GM18951 (cell line): ENCODE measurements around the gene CTIF.

Experiments used
- POLR2A ChIP-seq: IDR thresholded peaks from 4 replicates; pipeline ENCODE4 v1.6.1; 2011; ENCODE audit warnings: mild to moderate bottlenecking; ENCODE audit not compliant: insufficient read length, insufficient read depth; ENCODE audit errors: extremely low read depth
- in situ Hi-C: fragments of 300-500 bp; cut with MboI; formaldehyde crosslinking; loops from one replicate; pipeline ENCODE4 v1.12.0; 2022; ENCODE audit warnings: low sequenced_read_pairs, mixed read lengths, inconsistent platforms; ENCODE audit not compliant: unreplicated experiment

CTIF gene

DNA sequence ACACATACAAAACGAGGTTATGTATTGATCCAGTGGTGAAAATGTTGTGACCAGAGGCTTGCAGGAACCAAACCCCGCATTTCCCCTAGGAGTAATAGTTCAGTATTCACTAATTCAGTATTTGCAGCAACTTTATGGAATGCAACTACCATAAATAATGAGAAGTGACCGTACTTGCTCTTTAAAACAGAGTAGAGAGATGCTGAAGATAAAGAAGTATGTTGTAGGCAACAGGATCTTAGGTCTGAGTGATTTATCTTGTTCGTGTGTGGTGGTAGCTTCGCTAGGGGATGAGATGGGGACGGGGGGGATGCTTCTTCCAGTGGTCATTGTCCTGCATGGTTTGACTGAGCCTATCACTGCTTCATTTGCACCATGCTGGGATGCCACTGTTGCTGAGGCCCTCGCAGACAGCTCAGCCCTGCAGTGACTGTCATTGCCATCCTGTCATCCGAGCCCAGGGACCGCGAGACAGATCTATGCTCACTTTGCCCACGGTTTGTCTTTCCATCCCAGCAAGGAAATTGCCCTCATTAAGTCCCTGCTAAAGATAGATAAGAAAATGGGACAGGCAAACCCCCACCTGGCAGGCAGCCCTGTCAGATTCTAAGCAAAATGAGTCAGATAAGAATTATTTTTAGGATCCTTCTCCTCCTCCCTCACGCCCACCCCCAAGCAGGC is 181.3 kb downstream of the CTIF start:
- in situ Hi-C loops: no loop called here

DNA sequence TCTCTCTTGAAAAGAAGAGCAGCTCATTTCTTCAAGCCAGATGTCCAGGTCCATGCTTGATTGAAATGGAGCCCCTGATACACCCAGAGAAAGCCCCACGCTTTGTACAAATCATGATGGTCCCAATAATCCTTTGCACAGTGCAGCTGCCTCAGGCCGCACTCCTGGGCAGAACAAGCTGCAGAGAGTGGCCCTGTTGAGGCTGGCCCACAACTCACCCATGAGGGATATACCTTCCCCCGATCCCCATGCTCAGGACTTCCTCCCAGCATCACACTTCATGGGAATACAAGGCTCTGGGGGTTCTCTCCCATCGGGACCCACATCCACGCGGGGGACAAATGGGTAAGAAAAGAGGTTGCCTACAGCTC is 181.8 kb downstream of the CTIF start:
- in situ Hi-C loops: no loop called here
- TF ChIP-seq POLR2A: no peak

More for the DNA sequence above, 181.3 kb downstream of the CTIF start:
- no peak for TF ChIP-seq POLR2A

DNA sequence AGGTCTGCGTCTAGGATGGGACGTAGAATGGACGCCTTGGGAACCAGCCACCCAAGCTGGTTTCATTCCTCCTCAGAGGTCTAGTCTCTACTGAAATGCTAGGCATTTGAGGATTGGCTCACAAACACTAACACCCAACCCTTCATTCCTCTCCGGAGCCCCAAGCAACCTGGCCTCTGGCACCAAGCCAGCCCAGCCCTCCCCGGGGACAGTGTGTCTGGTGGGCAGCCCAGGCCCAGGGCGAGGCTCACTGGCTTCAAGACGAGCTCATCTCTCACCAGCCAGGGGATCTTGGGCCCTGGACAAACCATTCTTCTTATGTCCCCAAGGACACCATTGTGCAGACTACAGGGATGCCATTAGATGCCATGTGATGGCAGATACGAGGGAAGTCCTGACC is 182.5 kb downstream of the CTIF start:
- in situ Hi-C loops: no loop called here
- no peak for TF ChIP-seq POLR2A

DNA sequence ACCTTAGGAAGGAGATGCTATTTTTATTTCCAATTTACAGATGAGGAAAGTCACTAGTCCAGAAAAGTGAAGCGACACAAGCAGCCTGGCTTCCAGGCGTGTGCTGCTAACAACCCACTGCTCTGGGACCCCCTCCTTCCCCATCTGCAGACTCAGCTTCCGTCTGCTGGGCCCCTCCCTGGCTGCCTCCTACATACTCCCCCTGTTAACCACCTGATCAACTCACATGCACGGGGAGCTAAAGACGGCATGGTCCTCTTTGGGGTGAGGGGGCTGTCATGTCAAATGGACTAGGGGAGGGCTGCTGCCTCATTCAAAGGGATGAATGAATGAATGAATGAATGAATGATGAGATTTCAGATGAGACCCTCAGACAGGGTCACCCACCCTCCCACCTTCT is 184.2 kb downstream of the CTIF start:
- in situ Hi-C loops: no loop called here
- no peak for TF ChIP-seq POLR2A

DNA sequence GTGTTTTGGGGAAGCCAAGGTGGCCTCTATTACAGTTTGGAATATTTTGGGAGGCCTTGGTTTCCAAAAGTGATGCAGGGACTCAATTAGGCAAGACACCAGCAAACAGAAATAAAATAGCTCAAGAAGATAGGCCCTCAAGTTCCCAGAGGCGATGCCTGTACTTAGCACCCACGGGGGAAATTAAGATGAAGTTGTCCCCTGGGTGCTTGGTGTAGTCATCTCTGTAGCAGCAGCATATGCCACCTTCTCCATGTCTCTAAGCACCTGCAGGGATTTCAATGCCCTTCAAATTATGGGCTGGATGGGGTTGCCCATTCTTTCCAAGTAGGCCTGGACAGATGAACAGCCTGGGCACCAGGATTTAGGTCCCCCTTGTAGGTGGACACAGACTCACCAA is 185.0 kb downstream of the CTIF start:
- in situ Hi-C loops: no loop called here
- TF ChIP-seq POLR2A: no peak

DNA sequence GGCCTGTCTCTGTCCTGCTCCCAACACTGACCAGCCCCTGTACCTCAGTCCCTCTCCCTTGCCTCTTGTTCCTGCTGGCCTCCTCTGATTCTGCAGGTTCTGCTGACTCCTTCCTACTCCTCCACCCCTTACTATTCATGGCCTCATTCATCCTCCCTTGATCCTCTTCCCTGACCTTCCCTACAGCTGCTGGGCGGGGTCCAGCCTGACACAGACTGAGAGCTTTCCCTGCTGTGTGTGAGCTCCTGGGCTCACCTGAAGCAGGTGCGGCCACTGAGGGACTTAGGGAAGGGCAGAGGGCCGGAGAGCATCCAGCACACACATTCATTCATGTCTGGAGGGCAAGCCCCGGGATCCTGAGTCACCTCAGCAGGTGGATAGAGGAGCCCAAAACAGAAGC is 185.6 kb downstream of the CTIF start:
- in situ Hi-C loops: no loop called here
- TF ChIP-seq POLR2A: no peak

DNA sequence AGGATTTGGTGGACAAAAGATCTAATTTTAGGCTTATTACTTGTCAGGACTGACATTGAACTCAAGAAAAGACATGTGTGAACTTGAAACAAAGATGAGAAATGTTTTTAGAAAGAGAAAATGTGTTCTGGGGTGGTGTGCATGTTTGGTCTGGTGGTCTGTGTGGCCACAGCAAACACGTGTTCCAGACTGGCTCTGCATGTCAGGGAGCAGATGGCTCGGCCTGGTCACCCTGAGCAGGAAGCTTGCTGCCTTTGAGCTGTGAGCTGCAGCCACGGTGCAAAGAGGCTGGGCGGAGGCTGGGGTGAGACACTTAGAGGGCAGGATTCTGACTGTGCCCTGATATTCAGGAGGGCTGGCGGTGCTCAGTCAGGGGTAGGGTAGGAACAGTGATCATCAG is 186.1 kb downstream of the CTIF start:
- TF ChIP-seq POLR2A: no peak
- in situ Hi-C loops: no loop called here

DNA sequence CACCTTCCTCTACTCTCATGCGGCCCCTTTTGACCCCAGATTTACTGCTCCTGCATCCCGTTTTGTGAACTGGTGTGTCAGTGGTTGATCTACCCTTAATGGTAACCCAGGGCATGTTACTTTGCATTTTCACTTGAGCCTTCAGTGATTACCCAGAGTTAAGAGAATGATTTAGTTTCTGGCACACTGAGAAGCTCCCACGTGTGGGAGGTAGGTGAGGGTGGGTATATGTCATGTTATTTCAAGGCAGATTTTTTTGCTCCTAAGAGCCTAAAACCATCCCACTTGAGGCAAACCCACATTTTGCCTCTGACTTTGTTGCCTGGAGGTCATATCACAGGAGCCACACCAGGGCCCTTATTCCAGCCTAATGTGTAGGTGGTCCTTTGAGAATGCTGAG is 186.7 kb downstream of the CTIF start:
- in situ Hi-C loops: no loop called here
- no peak for TF ChIP-seq POLR2A

DNA sequence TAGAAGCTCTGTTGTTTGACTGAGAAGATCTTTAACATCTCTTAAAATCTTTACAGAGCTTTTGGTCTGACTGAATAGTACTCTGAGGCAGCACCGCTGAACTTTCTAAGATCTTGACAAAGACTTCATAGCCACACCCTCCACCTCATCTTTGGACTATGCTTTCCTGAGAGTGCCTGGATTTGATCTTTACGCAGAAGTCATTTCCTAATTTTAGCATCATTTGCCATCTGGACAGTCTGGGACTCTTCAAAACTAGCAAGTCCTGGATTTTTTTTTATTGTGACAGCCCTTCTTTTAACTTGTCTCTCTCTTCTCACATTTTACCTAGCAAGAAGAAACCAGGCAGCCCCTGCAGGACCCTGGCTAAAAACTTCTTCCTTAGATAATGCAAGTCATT is 188.8 kb downstream of the CTIF start:
- TF ChIP-seq POLR2A: no peak
- in situ Hi-C loops: no loop called here

DNA sequence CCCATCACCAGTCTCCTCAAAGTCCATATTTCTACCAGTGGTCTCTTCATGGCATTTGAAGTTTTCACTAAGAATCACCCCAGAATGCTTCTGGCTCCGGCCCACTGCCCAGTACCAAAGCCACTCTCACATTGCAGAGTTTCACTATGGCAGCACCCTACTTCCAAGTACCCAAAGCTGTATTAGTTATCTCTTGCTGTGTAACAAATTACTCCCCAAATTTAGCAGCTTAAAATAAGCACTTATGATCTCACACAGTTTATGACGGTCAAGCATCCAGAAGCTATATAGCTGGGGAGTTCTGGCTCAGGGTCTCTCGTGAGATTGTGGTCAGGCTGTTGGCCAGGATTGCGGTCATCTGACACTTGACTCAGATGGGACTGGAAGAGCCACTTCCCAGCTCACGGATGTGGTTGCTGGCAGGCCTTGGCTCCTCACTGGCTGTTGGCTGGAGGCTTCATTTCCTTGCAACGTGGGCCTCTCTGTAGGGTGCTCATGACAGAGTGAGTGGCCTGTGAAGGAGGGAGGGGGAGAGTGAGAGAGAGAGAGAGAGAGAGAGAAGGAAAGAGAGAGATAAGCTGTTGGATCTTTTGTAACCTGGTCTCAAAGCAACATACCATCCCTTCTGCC is 189.5 kb downstream of the CTIF start:
- in situ Hi-C loops: no loop called here
- no peak for TF ChIP-seq POLR2A

DNA sequence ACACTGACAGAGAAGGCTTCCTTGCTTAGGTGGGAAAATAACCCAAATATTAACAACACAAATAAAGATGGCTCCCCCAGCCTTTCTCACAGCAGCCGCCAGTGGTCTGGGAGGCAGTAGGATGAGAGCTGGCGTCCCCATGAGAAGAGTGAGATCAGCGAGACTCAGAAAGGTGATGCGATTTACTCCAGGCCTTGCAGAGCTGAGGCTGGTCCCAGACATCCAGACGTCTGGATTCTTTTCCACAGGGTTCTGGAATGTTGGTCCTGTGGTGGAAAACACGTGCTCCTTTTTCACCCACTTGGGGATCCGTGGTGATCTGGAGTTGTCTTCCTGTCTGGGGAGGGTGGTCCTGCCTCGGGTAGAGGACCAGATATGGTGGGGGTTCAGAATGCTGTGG is 190.6 kb downstream of the CTIF start:
- no peak for TF ChIP-seq POLR2A
- in situ Hi-C loops: no loop called here

DNA sequence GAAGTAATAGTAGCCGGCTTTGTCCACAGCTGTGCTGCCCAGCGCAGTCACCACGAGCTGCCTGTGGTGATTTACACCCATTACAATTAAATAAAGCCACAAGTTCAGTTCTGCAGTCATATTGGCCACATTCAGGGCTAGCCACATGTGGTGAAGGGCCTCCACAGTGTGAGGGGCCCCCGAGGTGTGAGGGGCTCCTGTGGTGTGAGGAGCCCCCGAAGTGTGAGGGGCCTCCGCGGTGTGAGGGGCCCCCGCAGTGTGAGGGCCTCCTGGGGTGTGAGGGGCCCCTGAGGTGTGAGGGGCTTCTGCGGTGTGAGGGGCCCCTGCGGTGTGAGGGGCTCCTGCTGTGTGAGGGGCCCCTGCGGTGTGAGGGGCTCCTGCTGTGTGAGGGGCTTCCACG is 191.2 kb downstream of the CTIF start:
- TF ChIP-seq POLR2A: no peak
- in situ Hi-C loops: no loop called here

DNA sequence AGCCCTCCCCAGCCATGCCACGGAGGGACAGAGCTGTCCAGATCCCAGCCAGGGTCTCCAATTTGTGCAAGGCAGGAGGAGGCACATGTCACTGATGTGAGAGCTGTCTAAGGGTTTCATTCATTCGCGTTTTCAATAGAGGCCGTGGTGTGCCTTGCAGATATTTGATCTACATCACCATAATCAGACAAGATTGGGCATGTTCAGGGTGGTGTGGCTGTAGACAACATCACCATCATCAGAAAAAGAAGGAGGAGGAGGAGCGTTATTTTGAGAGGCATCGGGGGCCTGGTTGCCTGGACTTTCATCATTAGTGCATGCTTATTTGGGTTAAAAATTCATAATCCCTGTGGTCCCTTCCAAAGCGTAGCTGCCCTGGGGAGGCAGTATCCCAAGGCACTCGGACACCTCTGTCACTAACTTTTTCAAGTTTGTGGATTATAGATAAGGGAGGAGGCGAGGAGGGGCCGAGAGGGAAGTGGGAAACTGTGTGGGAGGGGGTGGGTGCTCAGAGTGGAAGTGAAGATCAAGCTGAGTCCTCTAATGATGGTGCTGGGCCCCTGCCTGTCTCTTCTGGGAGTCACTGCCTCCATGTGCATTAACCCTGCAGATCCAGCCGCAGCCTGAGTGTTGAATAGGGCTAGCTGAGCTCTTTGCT is 194.1 kb downstream of the CTIF start:
- TF ChIP-seq POLR2A: no peak
- in situ Hi-C loops: no loop called here

DNA sequence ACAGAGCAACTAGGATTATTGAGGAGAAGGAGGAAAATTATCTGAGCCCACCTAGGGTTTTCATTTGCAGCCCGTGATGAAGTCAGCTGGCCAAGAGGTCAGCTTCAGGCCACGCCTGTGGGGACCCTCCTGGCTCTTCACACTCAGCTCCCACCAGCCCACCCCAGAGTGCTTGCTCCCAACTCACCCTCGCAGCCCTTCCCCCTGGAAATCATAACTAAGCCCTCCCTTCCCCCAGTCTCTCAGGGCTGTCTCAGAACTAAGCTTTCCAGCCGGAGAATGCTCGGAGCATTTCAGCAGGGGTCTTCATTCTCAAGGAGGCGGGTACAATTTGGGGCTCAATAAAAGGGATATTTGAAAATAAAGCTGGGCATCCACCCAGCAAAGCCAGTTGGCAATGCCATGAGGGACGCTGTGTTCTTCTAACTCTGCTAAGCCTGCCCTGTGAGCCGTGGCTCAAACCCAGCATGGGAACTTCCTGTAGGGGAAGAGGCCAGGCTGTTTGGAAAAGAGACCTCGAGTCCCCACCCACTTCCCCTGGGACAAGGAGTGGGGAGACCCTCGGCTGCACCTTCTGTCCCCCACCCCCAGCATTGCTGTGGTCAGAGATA is 194.9 kb downstream of the CTIF start:
- no peak for TF ChIP-seq POLR2A
- in situ Hi-C loops: no loop called here

DNA sequence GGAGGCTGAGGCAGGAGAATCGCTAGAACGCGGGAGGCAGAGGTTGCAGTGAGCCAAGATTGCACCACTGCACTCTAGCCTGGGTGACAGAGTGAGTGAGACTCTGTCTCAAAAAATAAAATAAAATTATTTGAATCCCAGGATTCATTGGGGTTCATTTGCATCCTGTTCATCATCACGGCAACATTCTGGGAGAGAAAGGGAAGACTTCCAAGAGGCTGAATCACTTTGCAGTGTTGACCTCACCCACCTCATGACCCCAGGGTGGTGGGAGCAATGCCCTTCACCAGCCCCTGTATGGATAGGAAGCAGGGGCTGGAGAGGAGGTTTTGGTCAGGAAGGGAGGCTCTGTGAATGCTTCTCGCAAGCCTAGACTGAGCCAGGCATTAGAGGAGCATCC is 195.6 kb downstream of the CTIF start:
- TF ChIP-seq POLR2A: no peak
- in situ Hi-C loops: no loop called here
